Calu3 (cell line): ENCODE data around the gene MNX1. TPM values are rescaled to one million over a fixed set of nuclear protein-coding genes. Genes with fewer than 3 reads are reported as not detected.

Experiments
- BruUV-seq: library from RNA; stranded (reverse); fragments of 400-500 nt; replicated peaks from 2 replicates; lab custom pipeline; 2021; lab: Mats Ljungman, UMichigan
- CTCF ChIA-PET: fragments of 300-600 bp; sonication (Branson Sonifier 250); formaldehyde crosslinking; loops from one replicate; lab custom pipeline; 2022; ENCODE audit warnings: antibody characterized with exemption; lab: Charles Lee
- DNase-seq: peaks from one replicate; pipeline ENCODE4 v3.0.0; 2022
- H3K27ac Mint-ChIP-seq: one replicate; pipeline ENCODE4 v1.8.0; 2022; ENCODE audit warnings: mixed read lengths; ENCODE audit not compliant: unreplicated experiment
- H3K27me3 Mint-ChIP-seq: one replicate; pipeline ENCODE4 v1.8.0; 2022; ENCODE audit warnings: mixed read lengths; ENCODE audit not compliant: unreplicated experiment
- H3K36me3 Mint-ChIP-seq: one replicate; pipeline ENCODE4 v1.8.0; 2022; ENCODE audit warnings: mild to moderate bottlenecking, moderate library complexity, mixed read lengths; ENCODE audit not compliant: insufficient read depth, unreplicated experiment
- H3K4me1 Mint-ChIP-seq: one replicate; pipeline ENCODE4 v1.8.0; 2022; ENCODE audit warnings: mild to moderate bottlenecking, low read depth, mixed read lengths; ENCODE audit not compliant: unreplicated experiment
- H3K4me3 Mint-ChIP-seq: one replicate; pipeline ENCODE4 v1.8.0; 2022; ENCODE audit warnings: mild to moderate bottlenecking, low read depth, moderate library complexity, mixed read lengths; ENCODE audit not compliant: unreplicated experiment
- H3K9me3 Mint-ChIP-seq: one replicate; pipeline ENCODE4 v1.8.0; 2022; ENCODE audit warnings: low read depth, mixed read lengths; ENCODE audit not compliant: unreplicated experiment
- CTCF ChIP-seq: fragments of 200-600 bp; IDR thresholded peaks from one replicate; pipeline ENCODE4 v1.8.0; 2022; ENCODE audit warnings: antibody characterized with exemption; ENCODE audit not compliant: unreplicated experiment
- intact Hi-C: fragments of 100-400 bp; cut with micrococcal nuclease; formaldehyde crosslinking; loops from one replicate; pipeline ENCODE4 v1.10.0; 2022; ENCODE audit not compliant: unreplicated experiment
- total RNA-seq: library from RNA; stranded (reverse); gene quantifications from 2 replicates; pipeline ENCODE4 v1.2.3, GENCODE V29; 2022

Gene MNX1
- total RNA-seq, 1 experiment from 2014 or later: 28.4 TPM

- intact Hi-C loops: loop anchor here (5.0 kb wide), 1 partner anchor 137 kb away; no protein-coding TSS in a partner anchor
- TF ChIP-seq CTCF: no peak
- no peak overlapping the region for H3K4me3 Mint-ChIP-seq
- no TSS peak for BruUV-seq
- H3K36me3 Mint-ChIP-seq: peaks cover 62% of the 10 kb centered on the region
- CTCF ChIA-PET: no interaction called here
- DNase-seq: no peak
- no peak overlapping the region for H3K27ac Mint-ChIP-seq
- H3K9me3 Mint-ChIP-seq: no peaks in the 10 kb centered on the region
- H3K4me1 Mint-ChIP-seq: peaks cover 19% of the 10 kb centered on the region
- H3K27me3 Mint-ChIP-seq: no peaks in the 10 kb centered on the region
Measured at GRCh38 chr7:157005456-157006204, 4.8 kb downstream of the MNX1 start.

DNA sequence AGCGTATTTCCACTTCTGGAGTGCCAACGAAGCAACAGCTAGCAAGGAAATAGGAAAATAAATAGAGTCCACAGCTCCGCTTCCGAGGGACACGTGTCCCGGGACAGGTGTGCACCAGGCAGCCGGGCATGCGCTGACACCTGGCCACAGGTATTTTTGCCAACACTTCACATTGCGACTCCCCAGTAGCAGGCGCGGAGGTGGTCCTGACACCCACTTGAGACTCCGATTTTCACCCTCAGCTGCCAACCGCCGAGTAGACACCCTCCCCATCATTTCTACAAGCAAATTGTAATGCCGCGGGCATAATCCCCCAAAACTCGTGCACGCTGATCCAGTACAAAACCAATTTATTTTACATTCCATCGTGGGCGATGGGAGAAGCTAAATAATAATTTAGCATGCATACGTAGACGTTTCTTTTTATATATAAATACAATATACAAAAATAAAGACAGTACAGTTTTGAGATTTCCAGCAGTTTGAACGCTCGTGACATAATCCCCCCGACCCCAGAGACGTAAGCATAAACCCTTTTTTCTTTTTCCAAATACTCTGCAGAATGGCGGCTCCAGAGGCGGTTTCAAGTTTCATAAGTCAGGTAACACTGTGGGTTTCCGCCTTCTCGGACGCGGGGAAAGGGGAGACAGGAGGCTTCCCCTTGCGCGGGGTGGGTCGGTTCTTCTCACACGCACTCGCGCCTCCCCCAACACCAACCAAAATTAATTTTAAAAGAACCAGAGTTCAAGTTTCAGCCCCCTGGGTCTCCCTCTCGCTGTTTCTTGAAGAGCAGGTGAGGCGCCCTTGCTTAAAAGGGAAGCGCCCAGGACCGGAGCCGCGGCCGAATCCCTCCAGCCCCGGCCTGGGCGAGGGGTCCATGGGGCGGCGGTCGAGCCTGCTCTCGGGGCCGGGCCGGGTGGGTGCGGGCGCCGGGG lies 5.7 kb downstream of the MNX1 start:
- TF ChIP-seq CTCF: no peak
- Mint-ChIP-seq H3K27me3 (no peaks in the 10 kb centered on the region), H3K4me3 (no peak overlapping the region), H3K27ac (no peak overlapping the region), H3K4me1 (peaks cover 23% of the 10 kb centered on the region), H3K9me3 (no peaks in the 10 kb centered on the region), H3K36me3 (peaks cover 64% of the 10 kb centered on the region)
- DNase-seq: no peak
- CTCF ChIA-PET: no interaction called here
- no TSS peak for BruUV-seq
- intact Hi-C loops: loop anchor here (5.0 kb wide), 1 partner anchor 138 kb away; no protein-coding TSS in a partner anchor

DNA sequence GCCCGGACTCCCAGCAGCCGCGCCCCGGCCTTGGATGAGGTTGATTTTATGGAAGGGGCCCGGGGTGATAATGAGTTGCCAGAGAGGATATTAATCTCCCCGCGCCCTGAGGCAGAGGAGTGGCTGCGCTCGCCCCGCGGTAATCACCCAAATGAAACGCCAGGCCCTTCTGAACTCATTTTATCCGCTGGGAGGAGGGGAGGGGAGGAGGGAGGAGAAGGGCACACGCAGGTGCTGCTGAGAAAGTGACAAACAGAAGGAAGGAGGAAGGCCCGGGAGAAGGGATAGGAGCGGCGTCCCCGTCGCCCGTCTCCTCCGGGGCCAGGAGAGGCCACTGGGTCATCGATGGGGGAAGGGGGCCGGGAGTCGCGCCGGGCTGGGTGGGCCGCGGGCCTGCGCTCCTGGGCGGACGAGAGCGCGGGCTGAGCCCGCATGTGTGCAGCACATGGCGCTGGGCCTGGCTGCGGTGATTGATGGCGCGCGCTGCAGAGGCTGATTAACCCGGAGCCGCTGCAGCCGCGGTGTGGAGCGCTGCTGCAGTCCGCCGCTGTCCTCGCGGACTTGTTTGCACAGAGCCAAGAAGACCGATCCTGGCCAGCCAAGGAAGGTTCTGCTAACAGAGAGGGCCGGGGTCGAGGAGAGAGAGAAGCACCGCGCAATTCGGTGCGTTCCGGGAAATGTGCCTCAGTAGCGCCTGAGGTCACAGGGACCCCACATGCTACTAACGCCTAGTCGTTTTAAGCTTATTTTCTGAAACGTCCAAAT lies 6.5 kb downstream of the MNX1 start:
- Mint-ChIP-seq H3K4me3 (no peak overlapping the region), H3K27ac (no peak overlapping the region), H3K27me3 (no peaks in the 10 kb centered on the region), H3K9me3 (no peaks in the 10 kb centered on the region), H3K36me3 (peaks cover 59% of the 10 kb centered on the region), H3K4me1 (peaks cover 23% of the 10 kb centered on the region)
- intact Hi-C loops: no loop called here
- DNase-seq: no peak
- CTCF ChIA-PET: no interaction called here
- no peak for TF ChIP-seq CTCF
- no TSS peak for BruUV-seq

DNA sequence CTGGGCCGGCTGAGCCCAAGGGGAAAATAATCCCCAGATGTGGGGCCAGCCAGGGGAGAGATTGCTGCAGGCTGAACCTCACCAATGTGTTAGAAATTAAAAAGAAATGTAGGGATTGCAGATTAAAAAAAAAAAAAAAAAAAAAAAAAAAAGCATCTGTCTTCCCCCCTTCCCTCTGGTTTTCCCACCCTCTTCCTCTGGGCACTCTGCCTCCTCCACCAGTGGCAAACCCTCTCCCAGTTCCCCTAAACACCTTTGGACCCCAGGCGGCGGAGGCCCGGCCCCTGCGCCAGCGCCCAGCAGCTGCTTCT lies 7.1 kb downstream of the MNX1 start:
- CTCF ChIA-PET: no interaction called here
- no peaks in the 10 kb centered on the region for H3K27me3 Mint-ChIP-seq
- intact Hi-C loops: no loop called here
- H3K4me1 Mint-ChIP-seq: peaks cover 23% of the 10 kb centered on the region
- DNase-seq: no peak
- H3K9me3 Mint-ChIP-seq: no peaks in the 10 kb centered on the region
- TF ChIP-seq CTCF: no peak
- H3K36me3 Mint-ChIP-seq: peaks cover 53% of the 10 kb centered on the region
- H3K4me3 Mint-ChIP-seq: no peak overlapping the region
- H3K27ac Mint-ChIP-seq: no peak overlapping the region
- no TSS peak for BruUV-seq
